GM10266 (cell line): Measurements from ENCODE around the gene LMNTD2.
"Not testable (repeated sequence)": the region's sequence is repeated elsewhere in the genome, so short reads cannot be mapped to it uniquely, and the experiment has no call there.

Experiments used
- DNase-seq: peaks from one replicate; pipeline ENCODE4 v3.0.0; 2012; ENCODE audit errors: extremely low spot score
- CTCF ChIP-seq: IDR thresholded peaks from 2 replicates; pipeline ENCODE4 v1.5.1; 2012; ENCODE audit warnings: mild to moderate bottlenecking, low read depth; ENCODE audit not compliant: control insufficient read depth, insufficient read depth; ENCODE audit errors: missing control alignments

Gene LMNTD2

GRCh38 chr11:578276-579035 lies 17.9 kb upstream of the LMNTD2 start:
- DNase-seq, result no peak
- TF ChIP-seq CTCF, result no peak

- no peak for TF ChIP-seq CTCF
These were observed 17.0 kb upstream of the LMNTD2 start for GRCh38 chr11:577611-577894.

GRCh38 chr11:576811-577610 lies 16.5 kb upstream of the LMNTD2 start:
- DNase-seq, result no peak
- no peak for TF ChIP-seq CTCF

More at GRCh38 chr11:577611-577894, 17.0 kb upstream of the LMNTD2 start:
- no peak for DNase-seq

- DNase-seq, result peak; percentile 100
- TF ChIP-seq CTCF, result no peak
These were observed 15.6 kb upstream of the LMNTD2 start, which contains the start of gene PHRF1 for GRCh38 chr11:575996-576768. Gene PHRF1 (plus strand): TSS chr11:576470. CDS start chr11:581513, 5,043 bp downstream.

- TF ChIP-seq CTCF, result no peak
- DNase-seq, result no peak
These were observed 14.9 kb upstream of the LMNTD2 start for GRCh38 chr11:575313-575995.

GRCh38 chr11:574632-575312 lies 14.2 kb upstream of the LMNTD2 start:
- no peak for TF ChIP-seq CTCF
- no peak for DNase-seq

- not testable (repeated sequence) for DNase-seq
These were observed 13.6 kb upstream of the LMNTD2 start for GRCh38 chr11:574031-574570.
